Vagina (tissue), 2 donors: ENCODE data around the gene FOXO4.
A peak's percentile ranks its signal among the peaks of the same experiment; 100 is the strongest.

Experiments used
- POLR2A ChIP-seq, 2 donors: fragments of 450-650 bp; IDR thresholded peaks; one replicate each; pipeline ENCODE4 v1.6.1; 2017; ENCODE audit warnings: antibody characterized with exemption in 2 of 2, mild to moderate bottlenecking in 2 of 2, moderate library complexity in 2 of 2
- POLR2AphosphoS5 ChIP-seq, 2 donors: sonication (generic); formaldehyde crosslinking; IDR thresholded peaks; one replicate each; pipeline ENCODE4 v1.9.0; 2017; ENCODE audit warnings: antibody characterized with exemption in 2 of 2, mild to moderate bottlenecking in 2 of 2, low read depth in 1 of 2; ENCODE audit not compliant: insufficient read depth in 1 of 2
- TF ChIP-seq, protein P1 (sequence below), 3 experiments: fragments of 450-650 bp in 2 of 3; fragments of 200-600 bp in 1 of 3; sonication (generic) in 1 of 3; IDR thresholded peaks; one replicate each; pipeline ENCODE4 v1.5.1; 2017 to 2019; ENCODE audit warnings: antibody characterized with exemption in 3 of 3, mild to moderate bottlenecking in 2 of 3, moderate library complexity in 2 of 3

DNA sequence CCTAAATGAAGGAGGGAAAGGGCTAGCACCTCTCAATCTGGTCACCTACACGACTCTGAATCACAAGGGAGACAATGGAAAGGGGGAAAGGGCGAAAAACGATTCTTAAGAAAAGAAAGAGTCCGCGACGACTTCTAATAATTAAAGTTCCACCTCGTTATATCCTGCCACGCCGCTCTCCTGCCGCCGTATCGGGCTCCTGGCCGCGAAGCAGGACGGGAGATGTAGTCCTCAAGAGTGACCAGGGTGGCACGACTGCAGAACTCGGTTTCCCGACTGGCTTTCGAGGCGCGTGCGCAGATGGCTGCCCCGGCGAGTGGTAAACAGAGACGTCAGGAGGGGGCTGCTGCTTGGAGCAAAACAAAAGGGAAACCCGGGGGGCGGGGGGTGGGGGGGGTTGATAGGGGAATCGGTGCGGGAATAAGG is at the start of gene FOXO4:
- TF ChIP-seq POLR2A (IDR thresholded peaks at IDR 0.05) (no peak), POLR2AphosphoS5 (IDR thresholded peaks at IDR 0.05; ENCODE audit: insufficient read depth in 1 of 2, low read depth in 1 of 2) (peak; percentile 65 to 67)
- TF ChIP-seq, protein P1, sequence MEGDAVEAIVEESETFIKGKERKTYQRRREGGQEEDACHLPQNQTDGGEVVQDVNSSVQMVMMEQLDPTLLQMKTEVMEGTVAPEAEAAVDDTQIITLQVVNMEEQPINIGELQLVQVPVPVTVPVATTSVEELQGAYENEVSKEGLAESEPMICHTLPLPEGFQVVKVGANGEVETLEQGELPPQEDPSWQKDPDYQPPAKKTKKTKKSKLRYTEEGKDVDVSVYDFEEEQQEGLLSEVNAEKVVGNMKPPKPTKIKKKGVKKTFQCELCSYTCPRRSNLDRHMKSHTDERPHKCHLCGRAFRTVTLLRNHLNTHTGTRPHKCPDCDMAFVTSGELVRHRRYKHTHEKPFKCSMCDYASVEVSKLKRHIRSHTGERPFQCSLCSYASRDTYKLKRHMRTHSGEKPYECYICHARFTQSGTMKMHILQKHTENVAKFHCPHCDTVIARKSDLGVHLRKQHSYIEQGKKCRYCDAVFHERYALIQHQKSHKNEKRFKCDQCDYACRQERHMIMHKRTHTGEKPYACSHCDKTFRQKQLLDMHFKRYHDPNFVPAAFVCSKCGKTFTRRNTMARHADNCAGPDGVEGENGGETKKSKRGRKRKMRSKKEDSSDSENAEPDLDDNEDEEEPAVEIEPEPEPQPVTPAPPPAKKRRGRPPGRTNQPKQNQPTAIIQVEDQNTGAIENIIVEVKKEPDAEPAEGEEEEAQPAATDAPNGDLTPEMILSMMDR (IDR thresholded peaks at IDR 0.05), result no peak
